NCI-H345 treated with DMSO at 0.1 percent for 48 hours (cell line): ENCODE results near the gene TAPT1.

ENCODE experiments used
- DNase-seq: peaks from one replicate; lab custom pipeline; 2025; ENCODE audit not compliant: unreplicated experiment; lab: John Stamatoyannopoulos, UW

Gene TAPT1

GRCh38 chr4:16110661-16111290 is 115.5 kb downstream of the TAPT1 start:
- DNase-seq, result no peak
